Measurements from ENCODE around the gene SLC15A2.

The SLC15A2 gene

DNA sequence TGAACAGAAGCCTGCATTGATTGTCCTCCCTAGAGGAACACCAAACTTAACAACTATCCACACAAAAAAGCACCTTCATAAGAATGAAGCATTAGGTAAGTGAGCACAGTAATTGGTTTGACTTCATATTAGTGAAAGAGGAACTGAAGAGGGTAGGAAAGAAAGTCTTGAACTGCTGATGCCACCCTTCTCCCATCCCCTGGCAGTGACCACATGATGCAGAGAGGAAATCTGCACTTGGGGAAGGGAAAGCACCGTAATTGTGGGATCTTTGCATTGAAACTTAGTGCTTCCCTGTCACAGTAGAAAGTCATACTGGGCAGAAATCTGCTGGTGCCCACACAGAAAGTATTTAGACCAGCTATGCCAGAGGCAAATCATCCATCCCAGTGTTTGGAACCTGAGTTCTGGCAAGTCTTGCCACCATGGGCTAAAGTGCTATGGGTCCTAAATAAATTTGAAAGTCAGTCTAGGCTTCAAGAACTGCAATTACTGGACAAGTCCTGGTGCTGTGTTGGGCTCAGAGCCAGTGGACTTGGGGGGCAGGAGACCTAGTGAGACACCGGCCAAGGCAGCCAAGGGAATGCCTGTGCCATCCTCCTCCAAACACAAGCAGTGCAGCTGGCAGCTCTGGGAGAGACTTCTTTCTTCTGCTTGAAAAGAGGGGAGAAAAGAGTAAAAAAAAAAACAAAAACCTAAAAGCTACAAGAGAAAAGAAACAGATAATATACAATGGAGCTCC, 63.6 kb downstream of the SLC15A2 start:
- Mint-ChIP-seq H3K27me3 (ENCODE audit: low read depth, poor library complexity) (no peaks in the 10 kb centered on the region), H3K9me3 (peaks cover 5% of the 10 kb centered on the region), H3K36me3 (ENCODE audit: low read depth) (no peaks in the 10 kb centered on the region), H3K27ac (no peak overlapping the region), H3K4me3 (no peak overlapping the region), H3K4me1 (no peaks in the 10 kb centered on the region)
- TF ChIP-seq, protein P1, sequence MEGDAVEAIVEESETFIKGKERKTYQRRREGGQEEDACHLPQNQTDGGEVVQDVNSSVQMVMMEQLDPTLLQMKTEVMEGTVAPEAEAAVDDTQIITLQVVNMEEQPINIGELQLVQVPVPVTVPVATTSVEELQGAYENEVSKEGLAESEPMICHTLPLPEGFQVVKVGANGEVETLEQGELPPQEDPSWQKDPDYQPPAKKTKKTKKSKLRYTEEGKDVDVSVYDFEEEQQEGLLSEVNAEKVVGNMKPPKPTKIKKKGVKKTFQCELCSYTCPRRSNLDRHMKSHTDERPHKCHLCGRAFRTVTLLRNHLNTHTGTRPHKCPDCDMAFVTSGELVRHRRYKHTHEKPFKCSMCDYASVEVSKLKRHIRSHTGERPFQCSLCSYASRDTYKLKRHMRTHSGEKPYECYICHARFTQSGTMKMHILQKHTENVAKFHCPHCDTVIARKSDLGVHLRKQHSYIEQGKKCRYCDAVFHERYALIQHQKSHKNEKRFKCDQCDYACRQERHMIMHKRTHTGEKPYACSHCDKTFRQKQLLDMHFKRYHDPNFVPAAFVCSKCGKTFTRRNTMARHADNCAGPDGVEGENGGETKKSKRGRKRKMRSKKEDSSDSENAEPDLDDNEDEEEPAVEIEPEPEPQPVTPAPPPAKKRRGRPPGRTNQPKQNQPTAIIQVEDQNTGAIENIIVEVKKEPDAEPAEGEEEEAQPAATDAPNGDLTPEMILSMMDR (IDR thresholded peaks at IDR 0.05), result no peak
- no peak for DNase-seq

DNA sequence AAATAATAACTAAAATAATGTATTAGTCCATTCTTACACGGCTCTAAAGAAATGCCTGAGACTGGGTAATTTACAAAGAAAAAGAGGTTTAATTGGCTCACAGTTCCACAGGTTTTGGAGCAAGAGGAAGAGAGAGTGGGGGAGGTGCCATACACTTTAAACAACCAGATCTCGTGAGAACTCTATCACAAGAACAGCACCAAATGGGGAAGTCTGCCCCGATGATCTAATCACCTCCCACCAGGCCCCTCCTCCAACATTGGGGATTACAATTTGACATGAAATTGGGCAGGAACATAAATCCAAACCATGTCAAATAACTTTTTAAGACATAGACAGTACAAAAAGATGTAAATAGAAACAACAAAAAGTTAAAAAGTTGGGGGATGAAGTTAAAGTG, 64.6 kb downstream of the SLC15A2 start:
- H3K9me3 Mint-ChIP-seq, result peaks cover 5% of the 10 kb centered on the region
- TF ChIP-seq, protein P1 (IDR thresholded peaks at IDR 0.05), result no peak
- H3K36me3 Mint-ChIP-seq (ENCODE audit: low read depth), result no peaks in the 10 kb centered on the region
- no peak overlapping the region for H3K4me3 Mint-ChIP-seq
- peak overlapping the region; percentile 55 for H3K27ac Mint-ChIP-seq
- H3K27me3 Mint-ChIP-seq (ENCODE audit: low read depth, poor library complexity), result no peaks in the 10 kb centered on the region
- DNase-seq, result no peak
- H3K4me1 Mint-ChIP-seq, result no peaks in the 10 kb centered on the region

DNA sequence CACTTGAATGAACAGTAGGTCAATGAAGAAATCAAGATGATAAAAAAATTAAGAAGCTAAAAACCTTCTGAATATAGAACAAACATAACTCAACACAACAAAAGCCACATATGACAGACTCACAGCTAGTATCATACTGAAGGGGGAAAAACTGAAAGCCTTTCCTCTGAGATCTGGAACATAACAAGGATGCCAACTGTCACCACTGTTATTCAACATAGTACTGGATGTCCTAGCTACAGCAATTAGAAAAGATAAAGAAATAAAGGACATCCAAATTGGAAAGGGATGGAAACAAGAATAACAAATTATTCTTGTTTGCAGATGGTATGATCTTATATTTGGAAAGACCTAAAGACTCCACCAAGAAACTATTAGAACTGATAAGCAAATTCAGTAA, 67.1 kb downstream of the SLC15A2 start:
- no peak for DNase-seq

DNA sequence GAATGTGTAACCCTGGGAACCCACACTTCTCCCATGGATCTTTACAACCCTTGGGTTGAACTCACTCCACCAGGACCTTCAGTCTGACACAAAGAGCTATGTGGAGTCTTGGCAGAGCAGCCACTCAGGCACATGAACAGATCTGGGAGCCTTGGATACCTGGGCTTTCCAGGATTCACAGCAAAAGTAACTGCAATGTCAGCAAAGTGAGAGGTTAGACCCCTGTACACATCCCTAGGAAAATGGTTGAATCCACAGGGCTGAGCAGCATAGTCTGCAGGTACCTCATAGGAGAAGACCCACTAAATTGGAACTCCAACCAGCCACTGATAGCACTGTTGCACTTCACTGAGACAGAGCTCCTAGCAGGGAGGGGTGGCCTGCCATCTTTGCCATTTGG, 68.2 kb downstream of the SLC15A2 start:
- Mint-ChIP-seq H3K4me3 (no peak overlapping the region), H3K9me3 (peaks cover 12% of the 10 kb centered on the region), H3K36me3 (ENCODE audit: low read depth) (no peaks in the 10 kb centered on the region), H3K27ac (no peak overlapping the region), H3K27me3 (ENCODE audit: low read depth, poor library complexity) (no peaks in the 10 kb centered on the region), H3K4me1 (no peaks in the 10 kb centered on the region)
- TF ChIP-seq, protein P1 (IDR thresholded peaks at IDR 0.05), result no peak
- no peak for DNase-seq

More for the DNA sequence above, 67.1 kb downstream of the SLC15A2 start:
- no peaks in the 10 kb centered on the region for H3K27me3 Mint-ChIP-seq (ENCODE audit: low read depth, poor library complexity)
- H3K4me3 Mint-ChIP-seq, result no peak overlapping the region
- H3K27ac Mint-ChIP-seq, result no peak overlapping the region
- H3K4me1 Mint-ChIP-seq, result no peaks in the 10 kb centered on the region
- TF ChIP-seq, protein P1 (IDR thresholded peaks at IDR 0.05), result no peak
- peaks cover 11% of the 10 kb centered on the region for H3K9me3 Mint-ChIP-seq
- H3K36me3 Mint-ChIP-seq (ENCODE audit: low read depth), result no peaks in the 10 kb centered on the region

DNA sequence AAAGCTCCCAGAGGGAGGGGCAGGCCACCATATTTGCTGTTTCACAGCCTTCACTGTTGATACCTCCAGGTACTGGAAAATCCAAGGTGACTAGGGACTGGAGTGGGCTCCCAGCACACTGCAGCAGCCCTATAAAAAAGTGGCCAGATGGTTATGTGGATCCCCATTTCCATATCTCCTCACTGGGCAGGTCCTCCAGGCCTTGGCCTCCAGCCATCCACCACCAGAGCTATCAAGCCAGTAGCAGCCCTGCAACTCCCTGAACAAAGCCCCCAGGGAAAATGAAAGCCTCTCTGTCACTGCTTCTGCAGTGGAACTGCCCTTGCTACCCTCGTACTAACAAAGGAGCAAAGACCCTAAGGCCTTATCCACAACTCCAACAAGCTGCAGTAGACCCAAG, 69.4 kb downstream of the SLC15A2 start:
- Mint-ChIP-seq H3K9me3 (peaks cover 11% of the 10 kb centered on the region), H3K4me1 (no peaks in the 10 kb centered on the region), H3K27ac (no peak overlapping the region), H3K4me3 (no peak overlapping the region), H3K36me3 (ENCODE audit: low read depth) (no peaks in the 10 kb centered on the region), H3K27me3 (ENCODE audit: low read depth, poor library complexity) (no peaks in the 10 kb centered on the region)
- DNase-seq, result no peak
- TF ChIP-seq, protein P1 (IDR thresholded peaks at IDR 0.05), result no peak

DNA sequence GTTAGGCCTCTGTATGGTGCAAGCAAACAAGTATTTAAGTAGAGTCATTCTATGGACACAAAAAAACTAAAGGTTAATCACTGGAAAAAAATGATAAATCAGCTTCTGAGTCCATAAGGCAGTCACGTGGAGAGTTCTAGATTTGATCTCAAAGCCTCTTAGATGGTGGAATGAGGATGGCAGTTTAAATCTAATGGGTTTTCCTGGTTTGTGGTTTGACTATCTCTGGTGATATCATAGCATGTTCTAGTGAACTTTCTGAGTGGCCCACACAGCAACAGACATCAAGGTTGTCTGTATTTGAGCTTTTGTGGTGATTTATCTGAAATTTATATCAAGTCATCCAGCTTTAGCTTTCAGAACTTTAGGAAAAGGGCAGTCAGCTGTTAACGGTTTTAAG, 75.4 kb downstream of the SLC15A2 start:
- DNase-seq, result no peak
- TF ChIP-seq, protein P1 (IDR thresholded peaks at IDR 0.05), result no peak
- H3K36me3 Mint-ChIP-seq (ENCODE audit: low read depth), result no peaks in the 10 kb centered on the region
- no peaks in the 10 kb centered on the region for H3K4me1 Mint-ChIP-seq
- peaks cover 16% of the 10 kb centered on the region for H3K9me3 Mint-ChIP-seq
- H3K27me3 Mint-ChIP-seq (ENCODE audit: low read depth, poor library complexity), result no peaks in the 10 kb centered on the region
- no peak overlapping the region for H3K4me3 Mint-ChIP-seq
- no peak overlapping the region for H3K27ac Mint-ChIP-seq
